HCT116 (cell line): ENCODE measurements around the gene HUS1. TPM values are rescaled to one million over a fixed set of nuclear protein-coding genes. Genes with fewer than 3 reads are reported as not detected.

Experiments
- ATAC-seq: fragments of 200-7000 bp; cut with Tn5 transposase; 2 replicates; pipeline ENCODE4 v1.9.1; 2020; ENCODE audit warnings: mild to moderate bottlenecking, moderate library complexity
- BruUV-seq: library from RNA; stranded (reverse); fragments of 400-500 nt; replicated peaks from 2 replicates; lab custom pipeline; 2021; lab: Mats Ljungman, UMichigan
- CTCF ChIA-PET: fragments of 300-600 bp; sonication (Branson Sonifier 250); formaldehyde crosslinking; loops from one replicate; lab custom pipeline; 2021; ENCODE audit warnings: antibody characterized with exemption; lab: Charles Lee
- POLR2A ChIA-PET: fragments of 300-600, 350-600 bp; sonication (Branson Sonifier 250); formaldehyde crosslinking; loops from one replicate; lab custom pipeline; 2021; ENCODE audit warnings: antibody characterized with exemption; lab: Charles Lee
- RAD21 ChIA-PET, 2 experiments: fragments of 300-600 bp; sonication (Branson Sonifier 250); formaldehyde crosslinking; loops; one replicate each; lab custom pipeline; 2023; ENCODE audit warnings: low total read pairs in 2 of 2; ENCODE audit not compliant: uncharacterized antibody in 2 of 2, unreplicated experiment in 2 of 2, low non-redundant PET in 1 of 2; lab: Charles Lee
- DNase-seq: peaks from one replicate; pipeline ENCODE4 v3.0.0-alpha.2; 2010; ENCODE audit warnings: low read depth, low spot score
- H2AFZ ChIP-seq: fragments of 200-600 bp; shearing (Covaris generic), sonication (generic); 2 replicates; pipeline ENCODE4 v1.6.1; 2017; ENCODE audit warnings: low read depth, mixed run types, mixed read lengths, antibody characterized with exemption, low read length; ENCODE audit not compliant: poor library complexity, severe bottlenecking
- H3K27ac ChIP-seq: 2 replicates; pipeline ENCODE4 v1.5.1; 2012; ENCODE audit warnings: low read depth, low read length
- H3K27me3 ChIP-seq: fragments of 200-600 bp; sonication (generic); 2 replicates; pipeline ENCODE4 v1.6.1; 2016; ENCODE audit warnings: mixed run types, low read length, mixed read lengths; ENCODE audit not compliant: insufficient read depth
- H3K36me3 ChIP-seq, 2 experiments: fragments of 200-500 bp in 1 of 2; fragments of 200-600 bp in 1 of 2; sonication (Bioruptor generic) in 1 of 2; sonication (generic) in 1 of 2; 2 replicates each; pipeline versions ENCODE4 v1.5.1 to v1.6.1; 2014 to 2016; ENCODE audit warnings: low read length in 2 of 2, inconsistent platforms in 1 of 2, mixed read lengths in 1 of 2, mixed run types in 1 of 2; ENCODE audit not compliant: insufficient read depth in 2 of 2, control insufficient read depth in 1 of 2
- H3K4me1 ChIP-seq, 2 experiments: fragments of 200-600 bp in 1 of 2; sonication (generic) in 1 of 2; 2 replicates each; pipeline versions ENCODE4 v1.5.1 to v1.6.1; 2012 to 2017; ENCODE audit warnings: low read length in 2 of 2, inconsistent platforms in 1 of 2, mild to moderate bottlenecking in 1 of 2, mixed read lengths in 1 of 2, mixed run types in 1 of 2, moderate library complexity in 1 of 2; ENCODE audit not compliant: insufficient read depth in 2 of 2, control insufficient read depth in 1 of 2
- H3K4me2 ChIP-seq: fragments of 200-600 bp; sonication (generic); 2 replicates; pipeline ENCODE4 v1.6.1; 2017; ENCODE audit warnings: mixed run types, low read length, mixed read lengths
- H3K4me3 ChIP-seq, 2 experiments: fragments of 200-600 bp in 1 of 2; sonication (generic) in 1 of 2; replicated peaks in 1 of 2; 2 replicates each; pipeline ENCODE4 v1.5.1; 2011 to 2016; ENCODE audit warnings: low read length in 2 of 2, control low read depth in 1 of 2, low read depth in 1 of 2, mild to moderate bottlenecking in 1 of 2, mixed read lengths in 1 of 2, mixed run types in 1 of 2
- H3K79me2 ChIP-seq: fragments of 200-600 bp; sonication (generic); 2 replicates; pipeline ENCODE4 v1.6.1; 2017; ENCODE audit warnings: mild to moderate bottlenecking, mixed run types, low read length, moderate library complexity, mixed read lengths; ENCODE audit not compliant: insufficient read depth
- H3K9ac ChIP-seq: fragments of 200-600 bp; sonication (generic); 2 replicates; pipeline ENCODE4 v1.6.1; 2016; ENCODE audit warnings: low read length, mixed read lengths
- H3K9me2 ChIP-seq: fragments of 200-600 bp; sonication (generic), shearing (Covaris generic); 2 replicates; pipeline ENCODE4 v1.6.1; 2017; ENCODE audit warnings: mixed run types, mild to moderate bottlenecking, moderate library complexity; ENCODE audit not compliant: insufficient read depth
- H3K9me3 ChIP-seq, 2 experiments: fragments of 200-500 bp in 1 of 2; fragments of 200-600 bp in 1 of 2; sonication (Bioruptor generic) in 1 of 2; sonication (generic) in 1 of 2; 2 replicates each; pipeline ENCODE4 v1.6.1; 2014 to 2017; ENCODE audit warnings: low read length in 2 of 2, mixed read lengths in 2 of 2, inconsistent platforms in 1 of 2, low read depth in 1 of 2, mild to moderate bottlenecking in 1 of 2, mixed run types in 1 of 2, moderate library complexity in 1 of 2; ENCODE audit not compliant: control insufficient read depth in 1 of 2, insufficient read depth in 1 of 2
- H4K20me1 ChIP-seq: fragments of 200-600 bp; sonication (generic), shearing (Covaris generic); 2 replicates; pipeline ENCODE4 v1.6.1; 2017; ENCODE audit warnings: mixed run types, mild to moderate bottlenecking, moderate library complexity; ENCODE audit not compliant: insufficient read depth
- CEBPB ChIP-seq: IDR thresholded peaks from 2 replicates; pipeline ENCODE4 v1.6.1; 2012; ENCODE audit warnings: low read depth
- ELF1 ChIP-seq: IDR thresholded peaks from 2 replicates; pipeline ENCODE4 v1.6.1; 2012; ENCODE audit warnings: low read depth, borderline replicate concordance
- EZH2 ChIP-seq: fragments of 200-600 bp; sonication (generic); IDR thresholded peaks from 2 replicates; pipeline ENCODE4 v1.6.1; 2017; ENCODE audit warnings: antibody characterized with exemption, mixed run types
- EZH2phosphoT487 ChIP-seq: fragments of 200-600 bp; IDR thresholded peaks from 2 replicates; pipeline ENCODE4 v1.6.1; 2018; ENCODE audit warnings: antibody characterized with exemption, borderline replicate concordance
- FOSL1 ChIP-seq: IDR thresholded peaks from 2 replicates; pipeline ENCODE4 v1.6.1; 2012; ENCODE audit warnings: low read depth
- JUND ChIP-seq: IDR thresholded peaks from 2 replicates; pipeline ENCODE4 v1.6.1; 2012
- SIN3A ChIP-seq: IDR thresholded peaks from 2 replicates; pipeline ENCODE4 v1.6.1; 2012; ENCODE audit warnings: low read depth
- TCF7L2 ChIP-seq: IDR thresholded peaks from 2 replicates; pipeline ENCODE4 v1.7.0; 2011; ENCODE audit warnings: borderline replicate concordance, inconsistent platforms; ENCODE audit not compliant: insufficient read depth, insufficient read length; ENCODE audit errors: extremely low read depth
- ZBTB33 ChIP-seq: IDR thresholded peaks from 2 replicates; pipeline ENCODE4 v1.6.1; 2011; ENCODE audit warnings: mild to moderate bottlenecking, low read length, moderate library complexity; ENCODE audit not compliant: insufficient replicate concordance; ENCODE audit errors: extremely low read depth
- ZFX ChIP-seq: fragments of 450-650 bp; IDR thresholded peaks from 2 replicates; pipeline ENCODE4 v1.6.1; 2017
- intact Hi-C: fragments of 100-400 bp; cut with micrococcal nuclease; formaldehyde crosslinking; loops from 2 replicates; pipeline ENCODE4 v1.10.0; 2022
- total RNA-seq: library from RNA; stranded (reverse); gene quantifications from one replicate; pipeline ENCODE4 v1.2.1, GENCODE V29; 2021; ENCODE audit not compliant: unreplicated experiment

Gene HUS1
- total RNA-seq, 1 experiment from 2014 or later = 30.0 TPM

GRCh38 chr7:47967123-47967522, 12.3 kb downstream of the HUS1 start:
- RAD21 ChIA-PET = no interaction called here
- no peaks in the 10 kb centered on the region for H3K9me3 ChIP-seq

GRCh38 chr7:47965456-47965855, 14.0 kb downstream of the HUS1 start:
- Histone ChIP-seq H3K27me3 (no peaks in the 10 kb centered on the region), H3K9me2 (no peaks in the 10 kb centered on the region), H3K27ac (no peak overlapping the region), H3K4me3 (no peak overlapping the region), H3K9ac (no peak overlapping the region), H4K20me1 (no peaks in the 10 kb centered on the region), H3K4me2 (no peak overlapping the region), H3K79me2 (no peaks in the 10 kb centered on the region; the same call in 1 of the 2 replicates), H3K36me3 (peaks cover 33 to 60% of the 10 kb centered on the region in 2 experiments), H3K9me3 (no peaks in the 10 kb centered on the region), H2AFZ (no peak overlapping the region), H3K4me1 (peaks cover 2 to 4% of the 10 kb centered on the region in 2 experiments; a peak in 2 of 4 replicates)
- CTCF ChIA-PET = interaction anchor here (1.2 kb wide), 1 partner anchor 145 kb away, joined by 3 read pairs; no protein-coding TSS in a partner anchor
- TF ChIP-seq SIN3A = no peak
- TF ChIP-seq EZH2 = no peak
- no peak for TF ChIP-seq JUND
- TF ChIP-seq ZFX = no peak
- no peak for TF ChIP-seq ZBTB33
- no peak for TF ChIP-seq ELF1
- no peak for TF ChIP-seq FOSL1
- intact Hi-C loops = no loop called here
- RAD21 ChIA-PET = no interaction called here
- POLR2A ChIA-PET = no interaction called here
- DNase-seq (no peak), ATAC-seq (no peak)
- no TSS peak for BruUV-seq

More at GRCh38 chr7:47967123-47967522, 12.3 kb downstream of the HUS1 start:
- Histone ChIP-seq H3K9ac (no peak overlapping the region), H3K36me3 (peaks cover 30 to 49% of the 10 kb centered on the region in 2 experiments), H2AFZ (no peak overlapping the region), H3K79me2 (no peaks in the 10 kb centered on the region; the same call in 1 of the 2 replicates), H3K4me2 (no peak overlapping the region), H3K4me1 (peaks cover 3 to 4% of the 10 kb centered on the region in 2 experiments; a peak in 2 of 4 replicates), H3K27me3 (no peaks in the 10 kb centered on the region), H3K9me2 (no peaks in the 10 kb centered on the region), H3K27ac (no peak overlapping the region), H4K20me1 (no peaks in the 10 kb centered on the region), H3K4me3 (no peak overlapping the region)
- intact Hi-C loops = no loop called here
- ChIA-PET CTCF (interaction anchor here (1.1 kb wide), 1 partner anchor 701 kb away, joined by 3 read pairs; no protein-coding TSS in a partner anchor), POLR2A (no interaction called here)
- TF ChIP-seq CEBPB = no peak
- no peak for TF ChIP-seq ZFX
- no peak for TF ChIP-seq EZH2phosphoT487
- no peak for TF ChIP-seq TCF7L2
- no peak for DNase-seq
- ATAC-seq = no peak
- no TSS peak for BruUV-seq
